ENCODE data around the gene AKR7A3.
A peak's percentile ranks its signal among the peaks of the same experiment; 100 is the strongest.
"Not testable (repeated sequence)": the region's sequence is repeated elsewhere in the genome, so short reads cannot be mapped to it uniquely, and the experiment has no call there.

The AKR7A3 gene

DNA sequence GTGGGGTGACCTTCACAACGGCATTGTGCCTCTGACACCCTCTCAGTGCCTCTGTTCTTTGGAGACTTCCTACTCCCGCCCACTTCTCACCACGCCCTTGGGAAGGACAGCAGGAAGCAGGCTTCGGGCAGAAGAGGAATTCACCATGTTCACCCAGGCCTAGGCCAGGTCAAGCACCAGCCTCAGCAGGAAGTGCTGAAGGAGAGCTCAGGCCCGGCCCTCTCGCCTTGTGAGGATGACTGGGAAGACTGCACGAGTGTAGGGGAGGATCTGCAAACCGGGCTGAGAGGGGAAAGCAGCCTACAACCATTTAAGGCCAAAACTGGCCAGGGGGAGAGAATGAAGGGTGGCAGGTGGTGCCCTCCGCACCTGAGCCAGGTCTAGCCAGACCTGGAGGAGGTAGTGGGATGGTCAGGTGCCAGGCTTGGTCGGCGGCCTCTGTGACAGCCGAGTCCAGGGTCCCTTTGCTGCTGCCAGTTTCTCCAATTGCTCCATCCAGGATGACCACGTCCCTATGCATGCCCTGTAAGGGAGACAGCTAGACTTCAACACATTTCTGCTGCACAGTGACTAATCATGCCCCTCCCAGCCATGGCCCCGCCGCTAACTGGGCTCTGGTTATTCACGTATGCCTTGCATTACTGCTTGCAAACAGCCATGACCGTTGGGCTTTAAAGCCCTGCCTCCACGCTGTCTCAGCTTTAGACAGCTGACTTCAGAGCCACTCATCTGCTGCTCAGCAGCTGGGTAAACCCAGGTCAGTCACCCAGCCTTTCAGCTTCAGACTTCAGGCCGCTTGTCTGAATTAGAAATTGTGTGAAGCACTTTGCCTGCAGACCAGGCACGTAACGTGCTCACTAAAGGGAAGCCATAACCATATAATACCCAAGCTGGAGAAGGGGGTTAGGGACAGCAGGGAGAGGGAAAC, 28.1 kb downstream of the AKR7A3 start:
- in situ Hi-C loops (cut with MboI; ENCODE audit: low pct_unique_long_range_greater_than_20kb, low sequenced_read_pairs): no loop called here
- peak; percentile 8 for DNase-seq

DNA sequence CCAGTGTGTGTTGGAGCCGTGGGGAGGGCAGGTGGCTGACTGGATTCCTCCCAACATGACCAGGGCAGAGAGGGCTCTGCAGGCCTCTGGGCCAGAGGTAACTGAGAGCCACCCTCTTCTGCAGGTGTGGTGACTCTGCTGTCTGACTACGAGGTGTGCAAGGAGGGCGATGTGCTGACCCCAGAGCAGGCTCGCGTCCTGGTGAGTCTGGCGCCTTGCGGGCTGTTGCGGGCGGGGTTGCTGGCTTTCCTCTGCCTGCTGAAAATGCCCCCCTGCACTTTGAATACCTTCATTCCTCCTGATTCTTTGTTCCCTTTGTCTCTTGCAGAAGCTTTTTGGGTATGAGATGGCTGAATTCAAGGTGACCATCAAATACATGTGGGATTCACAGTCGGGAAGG, 30.2 kb downstream of the AKR7A3 start:
- DNase-seq: no peak
- in situ Hi-C loops (cut with MboI; ENCODE audit: low pct_unique_long_range_greater_than_20kb, low sequenced_read_pairs): no loop called here

DNA sequence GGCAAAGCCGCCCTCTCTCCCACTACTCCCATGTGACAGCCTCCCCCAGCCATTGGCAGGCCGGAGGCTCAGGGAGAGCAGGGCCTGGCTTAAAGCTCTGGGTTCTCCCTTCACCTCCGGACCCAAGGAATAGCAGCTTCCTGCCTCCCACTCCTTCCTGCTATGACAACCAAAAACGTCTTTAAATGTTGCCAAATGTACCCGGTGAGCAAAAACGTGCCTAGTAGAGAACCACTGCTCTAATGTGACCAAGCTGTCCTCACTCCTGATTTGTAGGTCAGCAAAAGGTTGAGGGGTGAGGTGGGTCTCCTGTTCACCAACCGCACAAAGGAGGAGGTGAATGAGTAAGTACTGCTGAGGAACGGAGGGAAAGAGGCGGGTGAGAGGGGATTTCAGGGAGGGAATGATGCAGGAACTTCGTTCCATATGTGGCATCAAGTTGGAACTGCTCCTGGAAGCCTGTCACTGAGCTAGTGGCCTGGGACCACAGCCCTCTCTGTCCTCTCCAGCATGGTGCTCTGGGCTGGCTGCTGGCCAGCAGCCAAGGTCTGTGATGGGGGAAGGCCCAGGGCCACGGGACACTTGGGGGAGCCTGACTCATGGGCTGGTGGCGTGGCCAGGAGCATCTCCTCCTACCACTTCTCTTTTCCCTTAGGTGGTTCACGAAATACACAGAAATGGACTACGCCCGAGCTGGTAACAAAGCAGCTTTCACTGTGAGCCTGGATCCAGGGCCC, 31.2 kb downstream of the AKR7A3 start:
- no peak for DNase-seq
- in situ Hi-C loops (cut with MboI; ENCODE audit: low pct_unique_long_range_greater_than_20kb, low sequenced_read_pairs): no loop called here

DNA sequence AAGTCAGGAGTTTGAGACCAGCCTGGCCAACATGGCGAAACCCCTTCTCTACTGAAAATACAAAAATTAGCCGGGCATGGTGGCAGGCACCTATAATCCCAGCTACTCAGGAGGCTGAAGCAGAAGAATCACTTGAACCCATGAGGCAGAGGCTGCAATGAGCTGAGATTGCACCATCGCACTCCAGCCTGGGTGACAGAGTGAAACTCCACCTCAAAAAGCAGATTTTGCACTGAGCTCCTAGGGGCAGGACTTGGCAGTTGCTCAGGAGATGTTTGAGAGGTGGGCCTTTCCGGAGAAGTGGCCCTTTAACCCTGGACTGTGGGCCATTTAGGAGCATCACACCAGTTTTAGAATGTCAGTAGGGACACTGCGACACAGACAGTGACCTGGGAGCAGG, 32.3 kb downstream of the AKR7A3 start:
- DNase-seq; in situ Hi-C loops (cut with MboI; ENCODE audit: low pct_unique_long_range_greater_than_20kb, low sequenced_read_pairs): not testable (repeated sequence)

DNA sequence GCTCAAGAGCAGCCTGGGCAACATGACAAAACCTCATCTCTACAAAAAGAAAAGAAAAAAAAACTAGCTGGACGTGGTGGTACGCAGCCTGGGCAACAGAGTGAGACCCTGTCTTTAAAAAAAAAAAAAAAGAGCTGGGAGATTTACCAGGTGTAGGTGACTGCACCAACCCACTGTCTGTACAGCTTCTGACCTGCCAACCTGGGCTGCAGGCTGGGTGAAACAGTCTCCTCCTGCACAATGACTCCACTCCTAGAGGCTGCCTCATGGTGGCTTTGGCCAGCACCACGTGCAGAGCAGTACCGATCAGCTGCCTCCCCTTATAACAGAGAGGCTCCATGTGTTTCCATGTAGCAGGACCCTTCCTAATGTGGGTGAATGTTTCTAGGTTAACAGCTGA, 33.3 kb downstream of the AKR7A3 start:
- no peak for DNase-seq

DNA sequence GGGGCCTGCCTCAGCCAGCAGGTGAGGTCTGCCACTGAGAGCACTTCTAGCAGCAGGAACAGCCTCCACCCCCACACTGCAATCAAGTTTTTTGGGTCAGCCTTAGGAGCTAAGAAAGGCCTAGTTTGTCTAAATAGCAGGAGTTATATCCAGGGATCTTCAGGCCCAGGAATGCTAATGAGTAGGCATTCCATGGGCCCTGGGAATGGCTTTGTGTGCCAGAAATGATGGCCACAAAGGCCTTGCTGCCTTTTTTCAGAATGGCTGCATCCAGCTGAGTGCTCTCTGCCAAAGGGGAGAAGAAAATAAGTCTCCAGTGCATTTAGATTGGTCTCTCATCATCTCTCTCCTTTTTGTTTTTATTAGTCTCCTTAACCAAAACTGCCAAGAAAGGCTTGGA, 34.2 kb downstream of the AKR7A3 start:
- no peak for DNase-seq
- in situ Hi-C loops (cut with MboI; ENCODE audit: low pct_unique_long_range_greater_than_20kb, low sequenced_read_pairs): no loop called here

More for the DNA sequence above, 33.3 kb downstream of the AKR7A3 start:
- in situ Hi-C loops (cut with MboI; ENCODE audit: low pct_unique_long_range_greater_than_20kb, low sequenced_read_pairs): no loop called here

DNA sequence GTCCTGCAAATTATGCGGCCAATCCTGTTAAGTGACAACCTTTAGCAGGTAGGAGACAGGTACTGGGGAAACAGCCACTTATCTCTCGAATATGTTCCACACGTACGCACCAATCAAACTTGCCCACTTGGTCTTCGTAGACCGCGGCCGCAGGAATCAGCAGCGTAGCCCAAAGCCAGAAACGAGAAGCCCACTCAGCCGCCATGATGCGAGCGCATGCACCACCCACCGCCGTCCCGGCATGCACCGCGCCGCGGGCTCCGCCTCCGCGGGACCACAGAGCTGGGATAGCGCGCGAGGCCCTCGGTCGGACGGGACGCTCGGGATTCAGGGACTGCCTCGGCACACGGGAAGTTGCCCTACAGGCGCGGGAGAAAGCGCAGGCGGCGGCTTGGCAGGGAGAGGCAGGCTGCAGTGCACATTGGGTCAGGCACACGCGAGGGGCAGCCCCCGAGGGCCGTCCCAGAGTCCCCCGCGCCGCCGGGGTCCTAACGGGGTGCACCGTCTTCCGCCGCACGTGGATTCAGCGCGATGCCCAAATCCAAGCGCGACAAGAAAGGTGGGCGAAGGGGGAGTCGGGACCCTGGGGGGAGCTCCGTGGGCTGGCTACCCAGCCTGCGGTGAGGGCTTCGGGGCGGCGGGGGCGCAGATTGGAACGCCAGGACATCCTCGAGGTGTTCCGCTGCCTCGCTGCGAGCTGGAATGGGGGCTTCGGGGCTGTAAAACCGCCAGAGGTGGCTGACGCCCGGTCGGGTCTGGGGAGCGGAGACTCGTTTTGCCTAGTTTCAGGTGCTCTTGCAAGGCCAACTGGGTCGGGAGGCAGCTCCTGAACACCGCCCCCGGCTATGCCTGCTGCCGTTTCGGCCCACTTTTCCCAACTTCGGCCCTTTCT, 37.0 kb downstream of the AKR7A3 start, which contains the start of the genes EMC1 and MRTO4:
TSS of gene EMC1 (minus strand) at position 220 of the 892 bp plus-strand sequence. CDS start at position 205, 15 bp downstream.
TSS of gene MRTO4 (plus strand) at position 501 of the 892 bp plus-strand sequence. CDS start at position 532, 31 bp downstream.
- peak; percentile 90 for DNase-seq
- in situ Hi-C loops (cut with MboI; ENCODE audit: low pct_unique_long_range_greater_than_20kb, low sequenced_read_pairs): no loop called here

DNA sequence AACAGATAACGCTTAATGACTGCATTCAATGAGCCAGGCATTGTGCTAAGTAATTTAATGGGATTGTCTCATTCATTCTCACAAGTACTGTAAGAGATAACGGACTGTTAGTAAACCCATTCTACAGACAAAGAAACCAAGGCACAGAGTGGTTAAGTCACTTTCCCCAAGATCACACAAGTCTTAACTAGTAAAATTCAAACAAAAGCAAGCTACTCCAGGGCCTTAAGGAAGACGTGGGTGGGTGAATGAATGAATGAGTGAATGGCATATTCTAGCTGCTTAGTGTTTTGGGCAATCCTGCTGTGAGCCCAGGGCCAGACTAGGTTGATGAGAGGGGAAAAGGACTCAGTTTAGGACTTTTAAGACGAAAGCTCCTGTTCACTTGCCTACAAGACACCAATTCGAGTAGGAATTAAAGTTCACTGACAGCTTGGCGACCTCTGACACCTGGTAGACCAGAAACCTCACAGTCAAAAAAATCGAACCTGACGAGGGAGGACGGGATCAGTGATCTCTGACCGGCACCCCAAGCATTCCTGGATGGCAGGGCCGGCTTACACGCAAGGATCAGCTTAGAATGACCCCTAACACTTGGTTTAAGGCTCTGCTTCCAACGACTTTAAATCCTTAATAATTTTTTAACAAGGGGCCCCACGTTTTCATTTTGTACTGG, 37.8 kb downstream of the AKR7A3 start:
- in situ Hi-C loops (cut with MboI; ENCODE audit: low pct_unique_long_range_greater_than_20kb, low sequenced_read_pairs): no loop called here
- DNase-seq: no peak

DNA sequence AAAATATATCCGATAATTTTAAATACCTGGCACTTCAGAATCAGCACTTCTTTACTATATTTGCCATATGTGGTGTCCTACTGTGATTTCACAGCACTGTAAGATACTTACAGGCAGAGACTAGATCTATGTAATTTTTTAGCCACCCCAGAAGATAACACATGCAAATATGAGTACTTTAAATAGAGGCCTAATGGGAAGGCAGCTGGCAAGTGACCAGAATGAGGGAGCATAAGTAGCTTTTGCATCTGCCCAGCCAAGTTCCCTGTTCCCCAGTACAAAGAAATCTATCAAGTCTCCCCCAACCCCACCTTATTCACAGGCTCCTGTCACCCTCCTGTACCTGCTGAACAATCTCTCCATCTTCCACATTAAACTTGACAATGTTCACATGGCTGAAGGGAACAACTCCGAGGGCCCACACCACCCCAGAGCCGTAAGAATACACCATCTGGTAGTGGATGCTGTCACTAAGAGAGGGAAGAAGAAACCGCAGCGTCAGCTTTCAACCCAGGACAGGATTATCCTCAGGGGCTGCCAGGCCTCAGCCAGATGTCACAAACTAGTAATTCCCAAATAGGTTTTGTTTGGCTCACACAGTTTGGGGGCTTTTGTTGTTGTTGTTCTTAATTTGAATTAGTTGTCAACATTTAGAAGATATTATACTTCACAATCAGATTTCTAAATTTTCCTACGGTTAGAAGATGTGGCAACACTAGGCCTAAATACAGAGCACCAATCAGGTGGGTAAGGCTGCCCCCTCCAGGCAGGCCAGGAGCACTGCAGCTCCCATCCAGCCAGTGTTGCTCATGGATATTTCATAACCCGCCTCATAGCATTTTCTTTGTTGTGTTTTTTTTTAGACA, 47.7 kb downstream of the AKR7A3 start:
- DNase-seq: peak; percentile 78
- in situ Hi-C loops (cut with MboI; ENCODE audit: low pct_unique_long_range_greater_than_20kb, low sequenced_read_pairs): no loop called here

DNA sequence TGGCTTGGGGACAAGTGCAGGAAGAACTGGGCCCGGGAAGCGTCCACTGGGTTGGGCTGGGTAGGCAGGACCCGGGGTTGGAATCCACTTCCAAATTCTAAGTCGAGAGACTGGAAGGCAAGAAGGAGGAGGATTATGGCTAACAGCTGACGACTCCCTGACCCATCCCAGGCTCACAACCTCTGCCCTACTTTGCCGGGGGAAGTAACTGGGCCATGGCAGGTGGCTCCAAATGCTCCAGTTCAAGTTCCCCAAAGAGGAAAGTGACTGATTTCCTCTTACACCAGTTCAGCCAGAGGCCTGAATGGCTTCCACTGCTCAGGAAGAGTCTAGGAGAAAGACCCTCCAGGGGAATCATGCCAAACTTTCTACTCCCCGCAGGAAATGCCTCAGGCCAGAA, 48.7 kb downstream of the AKR7A3 start:
- DNase-seq: no peak
- in situ Hi-C loops (cut with MboI; ENCODE audit: low pct_unique_long_range_greater_than_20kb, low sequenced_read_pairs): no loop called here

DNA sequence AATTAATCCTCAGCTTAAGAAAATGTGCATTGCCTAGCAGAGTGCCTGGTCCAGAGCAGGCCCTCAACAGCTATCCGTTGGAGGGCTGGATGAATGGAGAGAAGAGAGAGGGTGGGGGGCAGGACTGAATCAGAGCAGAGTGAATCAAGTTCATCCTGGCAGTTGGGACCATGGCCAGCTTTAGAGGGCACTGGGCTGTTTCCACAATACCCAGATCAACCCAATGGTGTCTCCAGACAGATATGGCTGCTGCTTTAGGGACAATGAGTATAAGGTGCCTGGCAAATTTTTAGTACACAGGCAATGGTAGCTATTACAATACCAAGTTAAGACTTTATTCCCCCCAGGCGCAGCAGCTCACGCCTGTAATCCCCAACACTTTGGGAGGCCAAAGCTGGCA, 54.3 kb downstream of the AKR7A3 start:
- in situ Hi-C loops (cut with MboI; ENCODE audit: low pct_unique_long_range_greater_than_20kb, low sequenced_read_pairs): no loop called here

More for the DNA sequence above, 54.3 kb downstream of the AKR7A3 start:
- DNase-seq: no peak

Data from KBM-7 (cell line).